Measurements from ENCODE around the gene DPH2. TPM values are rescaled to one million over a fixed set of nuclear protein-coding genes. Genes with fewer than 3 reads are reported as not detected.

Gene DPH2
- total and polyA plus RNA-seq, 12 donors, result 12.0 to 48.0 (median 24.5) TPM

DNA sequence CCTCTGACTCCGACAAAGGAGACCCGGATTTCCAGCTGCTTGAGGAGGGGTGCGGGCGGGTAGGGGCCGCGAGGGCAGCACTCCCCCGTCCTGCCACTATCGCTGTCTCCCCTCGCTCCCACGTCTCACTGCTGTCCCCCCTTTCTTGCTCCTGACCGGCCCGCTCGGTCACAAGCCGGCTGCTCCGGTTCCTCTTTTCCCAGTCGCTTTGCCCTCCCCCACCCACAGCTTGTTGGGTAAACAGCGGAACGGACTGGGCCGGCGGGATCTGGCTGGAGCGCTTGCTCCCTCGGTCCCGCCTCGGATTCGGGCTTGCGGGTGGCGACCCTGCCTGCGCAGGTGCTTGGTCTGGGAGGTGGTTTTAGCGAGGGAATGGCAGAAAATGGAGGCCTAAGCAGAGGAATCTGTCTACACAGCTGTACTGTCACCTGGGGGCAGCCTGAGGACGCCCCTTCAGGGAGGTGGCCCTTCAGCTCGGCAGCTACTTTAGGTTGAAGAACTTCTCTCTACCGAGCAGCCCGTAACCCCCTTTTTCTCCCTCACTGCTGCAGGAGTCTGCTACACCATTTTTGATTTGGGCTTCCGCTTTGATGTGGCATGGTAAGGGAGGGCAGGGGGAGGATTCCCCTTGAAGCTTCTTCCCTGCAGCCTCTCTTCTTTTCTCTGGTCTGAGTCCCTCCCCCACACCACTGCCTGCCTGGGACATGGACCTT lies 5.6 kb downstream of the DPH2 start:
- TF ChIP-seq POLR2A (IDR thresholded peaks at IDR 0.05), result no peak
- TF ChIP-seq, protein P1, sequence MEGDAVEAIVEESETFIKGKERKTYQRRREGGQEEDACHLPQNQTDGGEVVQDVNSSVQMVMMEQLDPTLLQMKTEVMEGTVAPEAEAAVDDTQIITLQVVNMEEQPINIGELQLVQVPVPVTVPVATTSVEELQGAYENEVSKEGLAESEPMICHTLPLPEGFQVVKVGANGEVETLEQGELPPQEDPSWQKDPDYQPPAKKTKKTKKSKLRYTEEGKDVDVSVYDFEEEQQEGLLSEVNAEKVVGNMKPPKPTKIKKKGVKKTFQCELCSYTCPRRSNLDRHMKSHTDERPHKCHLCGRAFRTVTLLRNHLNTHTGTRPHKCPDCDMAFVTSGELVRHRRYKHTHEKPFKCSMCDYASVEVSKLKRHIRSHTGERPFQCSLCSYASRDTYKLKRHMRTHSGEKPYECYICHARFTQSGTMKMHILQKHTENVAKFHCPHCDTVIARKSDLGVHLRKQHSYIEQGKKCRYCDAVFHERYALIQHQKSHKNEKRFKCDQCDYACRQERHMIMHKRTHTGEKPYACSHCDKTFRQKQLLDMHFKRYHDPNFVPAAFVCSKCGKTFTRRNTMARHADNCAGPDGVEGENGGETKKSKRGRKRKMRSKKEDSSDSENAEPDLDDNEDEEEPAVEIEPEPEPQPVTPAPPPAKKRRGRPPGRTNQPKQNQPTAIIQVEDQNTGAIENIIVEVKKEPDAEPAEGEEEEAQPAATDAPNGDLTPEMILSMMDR (IDR thresholded peaks at IDR 0.05), result peak in 1 of 6 experiments; percentile 23

DNA sequence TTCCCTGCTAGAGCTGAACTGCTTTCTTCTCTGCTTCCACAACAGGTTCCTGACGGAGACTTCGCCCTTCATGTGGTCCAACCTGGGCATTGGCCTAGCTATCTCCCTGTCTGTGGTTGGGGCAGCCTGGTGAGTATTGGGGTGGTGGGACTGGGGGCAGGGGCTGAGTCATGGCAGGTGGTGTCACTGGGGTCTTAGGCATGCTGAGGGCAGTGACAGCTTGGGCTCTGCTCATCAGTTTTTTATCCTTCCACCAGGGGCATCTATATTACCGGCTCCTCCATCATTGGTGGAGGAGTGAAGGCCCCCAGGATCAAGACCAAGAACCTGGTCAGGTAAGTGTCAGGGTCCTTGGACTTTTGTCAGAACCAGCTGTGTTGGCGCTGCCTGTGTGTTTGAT lies 6.2 kb downstream of the DPH2 start:
- intact Hi-C loops (cut with DNase I), result no loop called here
- Histone ChIP-seq H3K36me3 (replicated peaks in 1 of 2) (peaks cover 0 to 33% of the 10 kb centered on the region in 2 donors), H3K27me3 (no peaks in the 10 kb centered on the region), H3K9me3 (replicated peaks in 1 of 3) (no peaks in the 10 kb centered on the region), H3K4me1 (replicated peaks in 1 of 2) (peaks cover 19 to 48% of the 10 kb centered on the region in 2 donors), H3K4me3 (peak overlapping the region in 3 of 4 donors; percentile 56 to 97 (median 85)), H3K27ac (peak overlapping the region in 1 of 5 donors; percentile 96)
- DNase-seq, result no peak
- 57 to 89% (median 75%) methylated on average over 1 to 4 of the region's 4 CpGs for WGBS, 4 donors
- no peak for TF ChIP-seq POLR2A (IDR thresholded peaks at IDR 0.05)
- TF ChIP-seq, protein P1 (IDR thresholded peaks at IDR 0.05), result no peak

More for the DNA sequence above, 5.6 kb downstream of the DPH2 start:
- Histone ChIP-seq H3K4me1 (replicated peaks in 1 of 2) (peaks cover 26 to 55% of the 10 kb centered on the region in 2 donors), H3K36me3 (replicated peaks in 1 of 2) (peaks cover 0 to 33% of the 10 kb centered on the region in 2 donors), H3K27me3 (no peaks in the 10 kb centered on the region), H3K9me3 (replicated peaks in 1 of 3) (no peaks in the 10 kb centered on the region), H3K4me3 (peak overlapping the region; percentile 56 to 97 (median 82)), H3K27ac (peak overlapping the region; percentile 80 to 98 (median 92))
- WGBS, 4 donors, result 0 to 4% (median 1%) methylated on average over 25 to 34 of the region's 34 CpGs
- DNase-seq, result peak; percentile 70 to 81 (median 77)
- intact Hi-C loops (cut with DNase I), result no loop called here

DNA sequence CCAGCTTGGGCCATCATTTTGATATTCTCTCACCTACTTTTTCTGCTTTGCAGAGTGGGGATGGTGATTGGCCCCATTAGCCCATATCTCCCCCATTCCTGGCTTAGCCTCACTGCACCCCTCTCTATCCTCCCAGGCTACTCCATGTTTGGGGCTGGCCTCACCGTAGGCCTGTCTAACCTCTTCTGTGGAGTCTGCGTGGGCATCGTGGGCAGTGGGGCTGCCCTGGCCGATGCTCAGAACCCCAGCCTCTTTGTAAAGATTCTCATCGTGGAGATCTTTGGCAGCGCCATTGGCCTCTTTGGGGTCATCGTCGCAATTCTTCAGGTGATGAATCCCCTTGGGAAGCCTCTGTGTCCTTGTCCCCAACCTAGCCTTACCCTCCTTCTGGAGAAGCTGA lies 7.1 kb downstream of the DPH2 start:
- intact Hi-C loops (cut with DNase I), result no loop called here
- no peak overlapping the region for H3K4me3 ChIP-seq
- no peaks in the 10 kb centered on the region for H3K9me3 ChIP-seq (replicated peaks in 1 of 3)
- H3K4me1 ChIP-seq (replicated peaks in 1 of 2), result peaks cover 18 to 46% of the 10 kb centered on the region in 2 donors
- no peak for DNase-seq
- H3K27me3 ChIP-seq, result no peaks in the 10 kb centered on the region
- H3K36me3 ChIP-seq (replicated peaks in 1 of 2), result peaks cover 0 to 30% of the 10 kb centered on the region in 2 donors
- H3K27ac ChIP-seq, result no peak overlapping the region
- WGBS, 4 donors, result 78 to 92% (median 91%) methylated on average over 8 of the region's 8 CpGs
- TF ChIP-seq, protein P1 (IDR thresholded peaks at IDR 0.05), result no peak

DNA sequence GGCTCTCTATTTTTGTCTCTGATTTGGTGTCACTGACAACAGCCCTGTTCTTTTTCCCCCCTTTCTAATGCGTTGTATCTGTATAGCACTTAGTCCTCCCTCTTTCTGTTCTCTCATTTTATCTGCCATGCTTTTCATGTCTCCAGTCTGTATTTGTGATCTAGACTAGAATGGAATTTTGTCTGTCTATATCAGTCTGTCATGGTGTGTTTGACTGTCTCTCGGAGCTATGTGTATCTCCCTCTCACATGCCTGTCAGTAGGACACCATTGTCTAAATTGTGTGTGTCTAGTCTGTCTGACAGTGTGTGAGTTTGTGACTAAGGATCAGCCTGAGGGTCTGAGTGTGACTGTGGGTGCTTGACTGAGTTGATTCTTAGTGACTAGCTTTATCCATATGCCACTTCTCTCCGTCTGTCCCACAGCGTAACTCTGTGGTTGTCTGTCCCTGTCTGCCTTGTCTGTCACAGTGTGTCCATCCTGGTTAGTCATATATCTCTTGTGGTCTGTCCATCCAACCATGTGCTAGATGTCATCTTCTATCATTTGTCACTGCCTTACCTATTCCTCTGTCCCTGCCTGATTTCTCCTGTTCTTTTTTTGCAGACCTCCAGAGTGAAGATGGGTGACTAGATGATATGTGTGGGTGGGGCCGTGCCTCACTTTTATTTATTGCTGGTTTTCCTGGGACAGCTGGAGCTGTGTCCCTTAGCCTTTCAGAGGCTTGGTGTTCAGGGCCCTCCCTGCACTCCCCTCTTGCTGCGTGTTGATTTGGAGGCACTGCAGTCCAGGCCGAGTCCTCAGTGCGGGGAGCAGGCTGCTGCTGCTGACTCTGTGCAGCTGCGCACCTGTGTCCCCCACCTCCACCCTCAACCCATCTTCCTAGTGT lies 7.8 kb downstream of the DPH2 start:
- H3K4me1 ChIP-seq (replicated peaks in 1 of 2), result peaks cover 18 to 46% of the 10 kb centered on the region in 2 donors
- H3K36me3 ChIP-seq (replicated peaks in 1 of 2), result peaks cover 0 to 23% of the 10 kb centered on the region in 2 donors
- H3K27ac ChIP-seq, result no peak overlapping the region
- H3K27me3 ChIP-seq, result no peaks in the 10 kb centered on the region
- DNase-seq, result no peak
- H3K9me3 ChIP-seq (replicated peaks in 1 of 3), result no peaks in the 10 kb centered on the region
- 81 to 91% (median 88%) methylated on average over 9 of the region's 9 CpGs for WGBS, 4 donors
- TF ChIP-seq POLR2A (IDR thresholded peaks at IDR 0.05), result no peak
- TF ChIP-seq, protein P1 (IDR thresholded peaks at IDR 0.05), result no peak
- intact Hi-C loops (cut with DNase I), result no loop called here
- no peak overlapping the region for H3K4me3 ChIP-seq

Measured in adrenal gland (tissue), 12 donors.